IMR-90 (cell line): Measurements from ENCODE around the gene DENND6A. TPM values are rescaled to one million over a fixed set of nuclear protein-coding genes. Genes with fewer than 3 reads are reported as not detected.

Experiments used
- ATAC-seq: fragments of 200-7000 bp; cut with Tn5 transposase; 2 replicates; pipeline ENCODE4 v1.9.1; 2020; ENCODE audit warnings: low read depth, mild to moderate bottlenecking, moderate library complexity
- BruUV-seq: library from RNA; stranded (reverse); fragments of 400-500 nt; replicated peaks from 2 replicates; lab custom pipeline; 2021; lab: Mats Ljungman, UMichigan
- CTCF ChIA-PET: fragments of 300-600 bp; formaldehyde crosslinking; extraction: SDS; loops from one replicate; lab custom pipeline; 2021; ENCODE audit warnings: antibody characterized with exemption; lab: Yijun Ruan, JAX
- POLR2A ChIA-PET: fragments of 300-600 bp; sonication (Branson Sonifier 250); formaldehyde crosslinking; loops from one replicate; lab custom pipeline; 2022; ENCODE audit warnings: antibody characterized with exemption; ENCODE audit not compliant: unreplicated experiment; lab: Charles Lee
- DNase-seq: peaks from one replicate; pipeline ENCODE4 v3.0.0; 2013
- H2AFZ ChIP-seq: replicated peaks from 2 replicates; pipeline ENCODE3; 2013; ENCODE audit warnings: low read length, mild to moderate bottlenecking; ENCODE audit not compliant: poor library complexity
- H2AK5ac ChIP-seq: 2 replicates; pipeline ENCODE4 v1.6.1; 2013; ENCODE audit warnings: low read depth, low read length, inconsistent platforms
- H2AK9ac ChIP-seq: replicated peaks from 2 replicates; pipeline ENCODE3; 2013; ENCODE audit warnings: mild to moderate bottlenecking, low read depth, low read length, moderate library complexity; ENCODE audit not compliant: poor library complexity
- H2BK120ac ChIP-seq: 2 replicates; pipeline ENCODE4 v1.6.1; 2013; ENCODE audit warnings: low read depth, low read length, inconsistent platforms
- H2BK15ac ChIP-seq: 3 replicates; pipeline ENCODE4 v1.6.1; 2013; ENCODE audit warnings: low read depth, low read length, inconsistent platforms
- H2BK20ac ChIP-seq: 2 replicates; pipeline ENCODE4 v1.6.1; 2013; ENCODE audit warnings: low read depth, mild to moderate bottlenecking, inconsistent platforms, low read length, moderate library complexity
- H2BK5ac ChIP-seq: 2 replicates; pipeline ENCODE4 v1.6.1; 2013; ENCODE audit warnings: mild to moderate bottlenecking, low read depth, low read length, inconsistent platforms; ENCODE audit not compliant: poor library complexity, severe bottlenecking
- H3K14ac ChIP-seq: replicated peaks from 2 replicates; pipeline ENCODE4 v1.6.1; 2013; ENCODE audit warnings: low read depth, low read length, inconsistent platforms
- H3K18ac ChIP-seq: 2 replicates; pipeline ENCODE4 v1.6.1; 2013; ENCODE audit warnings: low read depth, low read length, control low read depth
- H3K23ac ChIP-seq: 2 replicates; pipeline ENCODE4 v1.6.1; 2013; ENCODE audit warnings: low read depth, low read length, inconsistent platforms
- H3K27ac ChIP-seq: 2 replicates; pipeline ENCODE4 v1.5.1; 2013; ENCODE audit warnings: mild to moderate bottlenecking, control low read depth, low read length; ENCODE audit not compliant: insufficient read depth
- H3K27me3 ChIP-seq: 2 replicates; pipeline ENCODE4 v1.6.1; 2013; ENCODE audit warnings: low read length; ENCODE audit not compliant: control insufficient read depth, insufficient read depth
- H3K36me3 ChIP-seq: 2 replicates; pipeline ENCODE4 v1.6.1; 2013; ENCODE audit warnings: low read length, mixed read lengths; ENCODE audit not compliant: control insufficient read depth, insufficient read depth
- H3K4ac ChIP-seq: 2 replicates; pipeline ENCODE4 v1.6.1; 2013; ENCODE audit warnings: low read depth, low read length, inconsistent platforms
- H3K4me1 ChIP-seq: 2 replicates; pipeline ENCODE4 v1.6.1; 2013; ENCODE audit warnings: low read length, mixed read lengths; ENCODE audit not compliant: control insufficient read depth, insufficient read depth
- H3K4me2 ChIP-seq: 2 replicates; pipeline ENCODE4 v1.6.1; 2013; ENCODE audit warnings: low read depth, mild to moderate bottlenecking, control low read depth, low read length, moderate library complexity
- H3K4me3 ChIP-seq: 2 replicates; pipeline ENCODE4 v1.5.1; 2013; ENCODE audit warnings: low read depth, mild to moderate bottlenecking, control low read depth, low read length, moderate library complexity; ENCODE audit not compliant: insufficient read depth
- H3K56ac ChIP-seq: 2 replicates; pipeline ENCODE4 v1.6.1; 2013; ENCODE audit warnings: low read length, inconsistent platforms; ENCODE audit not compliant: insufficient read depth; ENCODE audit errors: extremely low read depth
- H3K79me1 ChIP-seq, 2 experiments: 2 replicates each; pipeline ENCODE4 v1.6.1; 2013; ENCODE audit warnings: low read length in 2 of 2, inconsistent platforms in 1 of 2, low read depth in 1 of 2
- H3K9ac ChIP-seq: 2 replicates; pipeline ENCODE4 v1.6.1; 2013; ENCODE audit warnings: low read depth, low read length, control low read depth
- H3K9me1 ChIP-seq: 2 replicates; pipeline ENCODE4 v1.6.1; 2013; ENCODE audit warnings: low read length, inconsistent platforms; ENCODE audit not compliant: insufficient read depth
- H3K9me3 ChIP-seq: 2 replicates; pipeline ENCODE4 v1.6.1; 2013; ENCODE audit warnings: low read length; ENCODE audit not compliant: control insufficient read depth, insufficient read depth
- H4K20me1 ChIP-seq: 2 replicates; pipeline ENCODE4 v1.6.1; 2013; ENCODE audit warnings: low read length, inconsistent platforms; ENCODE audit not compliant: insufficient read depth
- H4K5ac ChIP-seq: 2 replicates; pipeline ENCODE4 v1.6.1; 2013; ENCODE audit warnings: mild to moderate bottlenecking, low read depth, low read length, control low read depth
- H4K8ac ChIP-seq, 2 experiments: 2 replicates each; pipeline ENCODE4 v1.6.1; 2013; ENCODE audit warnings: low read depth in 2 of 2, low read length in 2 of 2, control low read depth in 1 of 2, inconsistent platforms in 1 of 2
- H4K91ac ChIP-seq: 2 replicates; pipeline ENCODE4 v1.6.1; 2013; ENCODE audit warnings: low read depth, low read length, inconsistent platforms; ENCODE audit not compliant: insufficient read depth
- MAFK ChIP-seq: IDR thresholded peaks from 2 replicates; pipeline ENCODE4 v1.6.1; 2012; ENCODE audit warnings: low read depth, low read length, improper control_type of control experiment
- MXI1 ChIP-seq: IDR thresholded peaks from 2 replicates; pipeline ENCODE4 v1.6.1; 2012; ENCODE audit warnings: low read depth, mild to moderate bottlenecking, low read length, moderate library complexity, borderline replicate concordance
- NFE2L2 ChIP-seq: fragments of 150-350 bp; IDR thresholded peaks from 2 replicates; pipeline ENCODE4 v1.6.1; 2016; ENCODE audit warnings: low read depth, mild to moderate bottlenecking, low read length
- SMC3 ChIP-seq: fragments of 150-350 bp; IDR thresholded peaks from 2 replicates; pipeline ENCODE4 v1.6.1; 2016; ENCODE audit warnings: low read depth, mild to moderate bottlenecking, antibody characterized with exemption, low read length, moderate library complexity
- WGBS, 2 experiments: methylation state at CpG; one replicate each; pipeline versions ENCODE4 v1.1.5 to v1.1.7; 2013; ENCODE audit warnings: missing lambda C conversion rate in 2 of 2; ENCODE audit not compliant: insufficient read length in 1 of 2; ENCODE audit errors: extremely low coverage in 2 of 2; 5-methylcytosine and 5-hydroxymethylcytosine counted together
- dilution Hi-C: fragments of 300-500 bp; cut with HindIII; formaldehyde crosslinking; loops from one replicate; pipeline ENCODE4 v1.14.3; 2018; ENCODE audit warnings: low sequenced_read_pairs; ENCODE audit not compliant: unreplicated experiment
- in situ Hi-C: fragments of 300-500 bp; cut with MboI; formaldehyde crosslinking; loops from 3 replicates; pipeline ENCODE4 v1.14.3; 2019; ENCODE audit warnings: low sequenced_read_pairs, inconsistent platforms, mixed read lengths
- intact Hi-C: fragments of 100-400 bp; cut with micrococcal nuclease; formaldehyde crosslinking; loops from 2 replicates; pipeline ENCODE4 v1.10.0; 2022
- polyA plus RNA-seq, 3 experiments: library from polyadenylated mRNA; depleted of rRNA; stranded (reverse); fragments of >200 nt; gene quantifications; 2 replicates each; pipeline ENCODE4 v1.2.3, GENCODE V29; 2012; ENCODE audit warnings: low replicate concordance in 1 of 3
- total RNA-seq: library from RNA; depleted of rRNA; stranded (reverse); fragments of >200 nt; gene quantifications from 2 replicates; pipeline ENCODE4 v1.2.3, GENCODE V29; 2012

The DENND6A gene
- total and polyA plus RNA-seq, 2 of the 4 experiments (the other 2 are of a cell fraction) = 3.8 to 9.0 TPM

GRCh38 chr3:57681691-57682090 lies 11.2 kb downstream of the DENND6A start:
- CTCF ChIA-PET = interaction anchor here (0.6 kb wide), 1 partner anchor 60 kb away, joined by 4 read pairs; no protein-coding TSS in a partner anchor
- peaks cover 18% of the 10 kb centered on the region for H4K20me1 ChIP-seq

More at GRCh38 chr3:57681691-57682090, 11.2 kb downstream of the DENND6A start:
- in situ Hi-C loops (no loop called here), dilution Hi-C loops (no loop called here), intact Hi-C loops (no loop called here)
- DNase-seq (no peak), ATAC-seq (no peak)
- H2AK5ac ChIP-seq = no peak overlapping the region
- no CpG with 5 or more reads among the region's 1 CpG for WGBS, 2 experiments
- no TSS peak for BruUV-seq
- H3K9ac ChIP-seq = no peak overlapping the region
- peaks cover 29 to 51% of the 10 kb centered on the region in 2 experiments for H3K79me1 ChIP-seq
- no peak overlapping the region for H2BK5ac ChIP-seq
- no peaks in the 10 kb centered on the region for H3K4me1 ChIP-seq
- H3K14ac ChIP-seq = no peak overlapping the region
- no peak overlapping the region for H3K4me3 ChIP-seq
- H3K27ac ChIP-seq = no peak overlapping the region
- no peak overlapping the region for H3K4ac ChIP-seq
- peaks cover 3% of the 10 kb centered on the region; the same call in 1 of the 2 replicates for H3K36me3 ChIP-seq
- H2AK9ac ChIP-seq = no peak overlapping the region
- no peak overlapping the region for H4K91ac ChIP-seq
- H2BK15ac ChIP-seq = no peak overlapping the region
- H3K56ac ChIP-seq = no peak overlapping the region
- H2BK20ac ChIP-seq = no peak overlapping the region
- POLR2A ChIA-PET = interaction anchor here (0.6 kb wide), 1 partner anchor 96 kb away, joined by 4 read pairs; no protein-coding TSS in a partner anchor
- H3K9me3 ChIP-seq = no peaks in the 10 kb centered on the region
- H3K23ac ChIP-seq = no peak overlapping the region
- peaks cover 5% of the 10 kb centered on the region; the same call in 1 of the 2 replicates for H3K9me1 ChIP-seq
- H2AFZ ChIP-seq = no peak overlapping the region
- TF ChIP-seq NFE2L2 (no peak), MAFK (no peak), SMC3 (no peak), MXI1 (no peak)
- no peak overlapping the region for H3K4me2 ChIP-seq
- no peak overlapping the region for H3K18ac ChIP-seq
- H2BK120ac ChIP-seq = no peak overlapping the region
- no peaks in the 10 kb centered on the region for H3K27me3 ChIP-seq
- no peak overlapping the region for H4K5ac ChIP-seq
- H4K8ac ChIP-seq = no peak overlapping the region
